GOT3 (cell line): Measurements from ENCODE around the gene ROBO3.
A peak's percentile ranks its signal among the peaks of the same experiment; 100 is the strongest.

Source experiments
- DNase-seq: peaks from one replicate; lab custom pipeline; 2025; ENCODE audit warnings: mixed read lengths; lab: John Stamatoyannopoulos, UW

ROBO3 gene

GRCh38 chr11:124892146-124892545 is 26.9 kb downstream of the ROBO3 start:
- DNase-seq, result no peak

GRCh38 chr11:124892750-124893454 is 27.7 kb downstream of the ROBO3 start:
- no peak for DNase-seq

- DNase-seq, result no peak
These were observed 28.7 kb downstream of the ROBO3 start for GRCh38 chr11:124893781-124894401.

GRCh38 chr11:124894606-124895430 is 29.6 kb downstream of the ROBO3 start:
- no peak for DNase-seq

GRCh38 chr11:124895471-124895971 is 30.3 kb downstream of the ROBO3 start:
- DNase-seq, result no peak

- no peak for DNase-seq
These were observed 31.0 kb downstream of the ROBO3 start for GRCh38 chr11:124896071-124896750.

GRCh38 chr11:124896821-124897391 is 31.7 kb downstream of the ROBO3 start:
- DNase-seq, result no peak

- no peak for DNase-seq
These were observed 32.5 kb downstream of the ROBO3 start, which contains the start of gene ROBO4 for GRCh38 chr11:124897674-124898262. Gene ROBO4, minus strand, starts transcription at chr11:124897865. Its CDS starts 70 bp downstream, at chr11:124897795.

- peak; percentile 18 for DNase-seq
These were observed 33.0 kb downstream of the ROBO3 start for GRCh38 chr11:124898263-124898680.

- DNase-seq, result no peak
These were observed 33.5 kb downstream of the ROBO3 start for GRCh38 chr11:124898711-124899110.

GRCh38 chr11:124899383-124900145 is 34.3 kb downstream of the ROBO3 start:
- DNase-seq, result no peak

GRCh38 chr11:124900464-124900863 is 35.2 kb downstream of the ROBO3 start:
- no peak for DNase-seq

GRCh38 chr11:124902616-124903015 is 37.4 kb downstream of the ROBO3 start:
- DNase-seq, result no peak

- DNase-seq, result no peak
These were observed 50.5 kb downstream of the ROBO3 start for GRCh38 chr11:124915541-124916369.

- DNase-seq, result no peak
These were observed 51.1 kb downstream of the ROBO3 start for GRCh38 chr11:124916370-124916710.

GRCh38 chr11:124917115-124917637 is 51.9 kb downstream of the ROBO3 start:
- no peak for DNase-seq

GRCh38 chr11:124918950-124919349 is 53.7 kb downstream of the ROBO3 start, which contains the start of gene HEPN1:
Gene HEPN1, plus strand, starts transcription at chr11:124919250.
- no peak for DNase-seq

GRCh38 chr11:124919898-124920297 is 54.7 kb downstream of the ROBO3 start:
- no peak for DNase-seq

- DNase-seq, result no peak
These were observed 55.1 kb downstream of the ROBO3 start for GRCh38 chr11:124920356-124920755.
